Activated CD4-positive, alpha-beta memory T cell treated with anti-CD3 and anti-CD28 coated beads, Interleukin-2, amount 10 ng/mL, durations not matched to agents 7 days and 5 days (primary cell): ENCODE results near the gene UNC79. TPM values are rescaled to one million over a fixed set of nuclear protein-coding genes. Genes with fewer than 3 reads are reported as not detected.

Experiments
- CTCF ChIA-PET: fragments of 350-600 bp; sonication (Branson Sonifier 250); formaldehyde crosslinking; loops from one replicate; lab custom pipeline; 2021; ENCODE audit warnings: antibody characterized with exemption, inconsistent platforms; lab: Charles Lee
- POLR2A ChIA-PET: fragments of 350-600 bp; sonication (Branson Sonifier 250); formaldehyde crosslinking; loops from one replicate; lab custom pipeline; 2021; ENCODE audit warnings: antibody characterized with exemption; lab: Charles Lee
- DNase-seq: peaks from one replicate; pipeline ENCODE4 v3.0.0-alpha.2; 2020
- H3K27ac Mint-ChIP-seq: one replicate; pipeline ENCODE4 v1.8.0; 2021; ENCODE audit warnings: mild to moderate bottlenecking, mixed read lengths
- H3K27me3 Mint-ChIP-seq: one replicate; pipeline ENCODE4 v1.8.0; 2021; ENCODE audit warnings: mixed read lengths
- H3K36me3 Mint-ChIP-seq: one replicate; pipeline ENCODE4 v1.8.0; 2021; ENCODE audit warnings: low read depth, mixed read lengths
- H3K4me1 Mint-ChIP-seq: one replicate; pipeline ENCODE4 v1.8.0; 2021; ENCODE audit warnings: mixed read lengths
- H3K4me3 Mint-ChIP-seq: one replicate; pipeline ENCODE4 v1.8.0; 2021; ENCODE audit warnings: mild to moderate bottlenecking, mixed read lengths
- H3K9me3 Mint-ChIP-seq: one replicate; pipeline ENCODE4 v1.8.0; 2021; ENCODE audit warnings: mixed read lengths
- total RNA-seq, 2 experiments: library from RNA; stranded (reverse); gene quantifications; one replicate each; pipeline ENCODE4 v1.2.3, GENCODE V29; 2021

UNC79 gene
- total RNA-seq, 2 experiments from 2014 or later = 0.03 TPM; not detected in 1

- ChIA-PET POLR2A (no interaction called here), CTCF (no interaction called here)
- Mint-ChIP-seq H3K4me1 (no peaks in the 10 kb centered on the region), H3K9me3 (no peaks in the 10 kb centered on the region), H3K36me3 (no peaks in the 10 kb centered on the region), H3K4me3 (no peak overlapping the region), H3K27me3 (peaks cover 11% of the 10 kb centered on the region), H3K27ac (no peak overlapping the region)
- DNase-seq = no peak
Measured at GRCh38 chr14:93540235-93540634, 109.5 kb downstream of the UNC79 start.

- Mint-ChIP-seq H3K4me1 (no peaks in the 10 kb centered on the region), H3K36me3 (no peaks in the 10 kb centered on the region), H3K27ac (no peak overlapping the region), H3K4me3 (no peak overlapping the region), H3K9me3 (no peaks in the 10 kb centered on the region), H3K27me3 (peaks cover 17% of the 10 kb centered on the region)
- ChIA-PET POLR2A (no interaction called here), CTCF (interaction anchor here (1.1 kb wide), 1 partner anchor 307 kb away, joined by 5 read pairs; no protein-coding TSS in a partner anchor)
- DNase-seq = no peak
Measured at GRCh38 chr14:93543766-93544165, 113.0 kb downstream of the UNC79 start.

- CTCF ChIA-PET = interaction anchor here (1.1 kb wide), 1 partner anchor 308 kb away, joined by 5 read pairs; no protein-coding TSS in a partner anchor
- no peak overlapping the region for H3K27ac Mint-ChIP-seq
- H3K4me1 Mint-ChIP-seq = no peaks in the 10 kb centered on the region
- H3K9me3 Mint-ChIP-seq = no peaks in the 10 kb centered on the region
- no peak overlapping the region for H3K4me3 Mint-ChIP-seq
- POLR2A ChIA-PET = no interaction called here
- no peak for DNase-seq
- no peaks in the 10 kb centered on the region for H3K36me3 Mint-ChIP-seq
- H3K27me3 Mint-ChIP-seq = peaks cover 17% of the 10 kb centered on the region
Measured at GRCh38 chr14:93544212-93544611, 113.5 kb downstream of the UNC79 start.

- peaks cover 17% of the 10 kb centered on the region for H3K27me3 Mint-ChIP-seq
- no peaks in the 10 kb centered on the region for H3K9me3 Mint-ChIP-seq
- no peak overlapping the region for H3K4me3 Mint-ChIP-seq
- POLR2A ChIA-PET = no interaction called here
- no peak overlapping the region for H3K27ac Mint-ChIP-seq
- CTCF ChIA-PET = no interaction called here
- no peaks in the 10 kb centered on the region for H3K36me3 Mint-ChIP-seq
- DNase-seq = no peak
- no peaks in the 10 kb centered on the region for H3K4me1 Mint-ChIP-seq
Measured at GRCh38 chr14:93546642-93547041, 115.9 kb downstream of the UNC79 start.

- Mint-ChIP-seq H3K27me3 (peaks cover 20% of the 10 kb centered on the region), H3K36me3 (no peaks in the 10 kb centered on the region), H3K27ac (no peak overlapping the region), H3K9me3 (no peaks in the 10 kb centered on the region), H3K4me1 (no peaks in the 10 kb centered on the region), H3K4me3 (no peak overlapping the region)
- POLR2A ChIA-PET = no interaction called here
- DNase-seq = no peak
- CTCF ChIA-PET = no interaction called here
Measured at GRCh38 chr14:93548102-93548843, 117.5 kb downstream of the UNC79 start.

- Mint-ChIP-seq H3K4me1 (no peaks in the 10 kb centered on the region), H3K36me3 (no peaks in the 10 kb centered on the region), H3K4me3 (no peak overlapping the region), H3K9me3 (no peaks in the 10 kb centered on the region), H3K27me3 (peaks cover 15% of the 10 kb centered on the region), H3K27ac (no peak overlapping the region)
- ChIA-PET CTCF (no interaction called here), POLR2A (no interaction called here)
- no peak for DNase-seq
Measured at GRCh38 chr14:93549595-93549994, 118.9 kb downstream of the UNC79 start.

GRCh38 chr14:93564918-93565317 is 134.2 kb downstream of the UNC79 start:
- ChIA-PET CTCF (no interaction called here), POLR2A (no interaction called here)
- Mint-ChIP-seq H3K9me3 (no peaks in the 10 kb centered on the region), H3K27ac (no peak overlapping the region), H3K4me3 (no peak overlapping the region), H3K36me3 (no peaks in the 10 kb centered on the region), H3K27me3 (no peaks in the 10 kb centered on the region), H3K4me1 (no peaks in the 10 kb centered on the region)
- no peak for DNase-seq

GRCh38 chr14:93566065-93566693 is 135.4 kb downstream of the UNC79 start:
- Mint-ChIP-seq H3K4me3 (no peak overlapping the region), H3K27me3 (no peaks in the 10 kb centered on the region), H3K9me3 (no peaks in the 10 kb centered on the region), H3K27ac (no peak overlapping the region), H3K36me3 (no peaks in the 10 kb centered on the region), H3K4me1 (no peaks in the 10 kb centered on the region)
- CTCF ChIA-PET = no interaction called here
- no peak for DNase-seq
- POLR2A ChIA-PET = no interaction called here

- ChIA-PET POLR2A (no interaction called here), CTCF (no interaction called here)
- Mint-ChIP-seq H3K36me3 (no peaks in the 10 kb centered on the region), H3K9me3 (no peaks in the 10 kb centered on the region), H3K27me3 (peaks cover 10% of the 10 kb centered on the region), H3K27ac (no peak overlapping the region), H3K4me3 (no peak overlapping the region), H3K4me1 (no peaks in the 10 kb centered on the region)
- DNase-seq = no peak
Measured at GRCh38 chr14:93571275-93571674, 140.5 kb downstream of the UNC79 start.

- no peaks in the 10 kb centered on the region for H3K4me1 Mint-ChIP-seq
- no peaks in the 10 kb centered on the region for H3K36me3 Mint-ChIP-seq
- no peak overlapping the region for H3K27ac Mint-ChIP-seq
- DNase-seq = no peak
- CTCF ChIA-PET = no interaction called here
- POLR2A ChIA-PET = no interaction called here
- H3K4me3 Mint-ChIP-seq = no peak overlapping the region
- no peaks in the 10 kb centered on the region for H3K9me3 Mint-ChIP-seq
- H3K27me3 Mint-ChIP-seq = peaks cover 6% of the 10 kb centered on the region
Measured at GRCh38 chr14:93579178-93579577, 148.4 kb downstream of the UNC79 start.

- DNase-seq = no peak
- Mint-ChIP-seq H3K27ac (no peak overlapping the region), H3K9me3 (no peaks in the 10 kb centered on the region), H3K27me3 (peaks cover 2% of the 10 kb centered on the region), H3K4me3 (no peak overlapping the region), H3K36me3 (no peaks in the 10 kb centered on the region), H3K4me1 (no peaks in the 10 kb centered on the region)
- ChIA-PET CTCF (no interaction called here), POLR2A (no interaction called here)
Measured at GRCh38 chr14:93582516-93582915, 151.8 kb downstream of the UNC79 start.

GRCh38 chr14:93587330-93587729 is 156.6 kb downstream of the UNC79 start:
- H3K27ac Mint-ChIP-seq = no peak overlapping the region
- no peaks in the 10 kb centered on the region for H3K4me1 Mint-ChIP-seq
- DNase-seq = no peak
- CTCF ChIA-PET = no interaction called here
- H3K36me3 Mint-ChIP-seq = no peaks in the 10 kb centered on the region
- H3K4me3 Mint-ChIP-seq = no peak overlapping the region
- H3K9me3 Mint-ChIP-seq = no peaks in the 10 kb centered on the region
- H3K27me3 Mint-ChIP-seq = peaks cover 2% of the 10 kb centered on the region
- POLR2A ChIA-PET = no interaction called here

- ChIA-PET POLR2A (no interaction called here), CTCF (interaction anchor here (0.6 kb wide), 1 partner anchor 1939 kb away, joined by 4 read pairs; no protein-coding TSS in a partner anchor)
- Mint-ChIP-seq H3K9me3 (no peaks in the 10 kb centered on the region), H3K27me3 (no peaks in the 10 kb centered on the region), H3K4me3 (no peak overlapping the region), H3K36me3 (no peaks in the 10 kb centered on the region), H3K27ac (no peak overlapping the region), H3K4me1 (no peaks in the 10 kb centered on the region)
- no peak for DNase-seq
Measured at GRCh38 chr14:93591506-93591905, 160.8 kb downstream of the UNC79 start.

- Mint-ChIP-seq H3K27ac (no peak overlapping the region), H3K4me3 (no peak overlapping the region), H3K27me3 (no peaks in the 10 kb centered on the region), H3K4me1 (no peaks in the 10 kb centered on the region), H3K9me3 (no peaks in the 10 kb centered on the region), H3K36me3 (no peaks in the 10 kb centered on the region)
- DNase-seq = no peak
- CTCF ChIA-PET = no interaction called here
- POLR2A ChIA-PET = no interaction called here
Measured at GRCh38 chr14:93592786-93593185, 162.0 kb downstream of the UNC79 start.
